CD4-positive, alpha-beta T cell treated with Interferon gamma for 1 hour (primary cell): ENCODE measurements around the gene DNASE1L3.
"Not testable (repeated sequence)": the region's sequence is repeated elsewhere in the genome, so short reads cannot be mapped to it uniquely, and the experiment has no call there.

Source experiments
- DNase-seq: peaks from one replicate; pipeline ENCODE4 v3.0.0-alpha.2; 2020

The DNASE1L3 gene, protein sequence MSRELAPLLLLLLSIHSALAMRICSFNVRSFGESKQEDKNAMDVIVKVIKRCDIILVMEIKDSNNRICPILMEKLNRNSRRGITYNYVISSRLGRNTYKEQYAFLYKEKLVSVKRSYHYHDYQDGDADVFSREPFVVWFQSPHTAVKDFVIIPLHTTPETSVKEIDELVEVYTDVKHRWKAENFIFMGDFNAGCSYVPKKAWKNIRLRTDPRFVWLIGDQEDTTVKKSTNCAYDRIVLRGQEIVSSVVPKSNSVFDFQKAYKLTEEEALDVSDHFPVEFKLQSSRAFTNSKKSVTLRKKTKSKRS

GRCh38 chr3:58210761-58211460 is at the start of gene DNASE1L3:
Gene DNASE1L3, minus strand, starts transcription at chr3:58210972. Its CDS starts 66 bp downstream, at chr3:58210906.
- DNase-seq = no peak

DNA sequence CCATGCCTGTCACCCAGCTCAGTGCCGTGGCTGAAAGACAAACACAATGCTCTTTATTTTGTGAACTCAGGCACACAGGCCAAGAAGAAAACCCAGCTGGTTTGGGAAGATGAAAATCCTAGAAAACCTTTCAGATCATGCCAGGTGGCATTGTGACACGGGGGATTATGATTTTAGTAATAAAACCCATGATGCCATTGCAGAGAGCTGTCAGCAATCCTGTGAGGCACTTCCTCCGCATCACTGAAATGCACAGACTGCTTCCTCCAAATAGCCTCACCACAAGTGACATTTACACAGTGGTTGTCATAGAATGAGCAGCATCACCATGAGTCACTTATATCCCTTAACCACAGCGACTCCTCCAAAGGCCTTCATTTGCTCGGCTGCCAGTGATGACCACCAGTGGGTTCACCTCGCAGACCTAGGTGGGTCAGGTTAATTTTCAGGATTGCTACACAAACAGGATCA is 49.5 kb upstream of the DNASE1L3 start:
- DNase-seq = no peak

GRCh38 chr3:58258392-58259055 is 47.8 kb upstream of the DNASE1L3 start:
- DNase-seq = no peak

- no peak for DNase-seq
These were observed 45.7 kb upstream of the DNASE1L3 start for GRCh38 chr3:58256511-58256910.

DNA sequence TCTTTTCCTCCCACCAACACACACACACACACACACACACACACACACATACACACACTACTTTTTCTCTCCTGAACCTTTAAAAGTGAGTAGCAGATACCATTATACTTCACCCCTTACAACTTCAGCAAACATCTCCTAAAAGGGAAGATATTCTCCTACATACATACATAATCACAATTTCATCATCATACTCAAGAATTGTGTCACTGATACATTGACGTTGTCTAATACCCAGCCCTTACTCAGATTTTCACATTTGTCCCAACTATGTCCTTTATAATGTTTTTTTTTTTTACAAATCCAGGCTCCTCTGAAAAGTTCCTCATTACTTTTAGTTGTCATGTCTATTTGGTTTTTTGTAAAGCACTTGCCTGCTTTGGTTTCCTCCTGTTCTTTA is 45.3 kb upstream of the DNASE1L3 start:
- no peak for DNase-seq

DNA sequence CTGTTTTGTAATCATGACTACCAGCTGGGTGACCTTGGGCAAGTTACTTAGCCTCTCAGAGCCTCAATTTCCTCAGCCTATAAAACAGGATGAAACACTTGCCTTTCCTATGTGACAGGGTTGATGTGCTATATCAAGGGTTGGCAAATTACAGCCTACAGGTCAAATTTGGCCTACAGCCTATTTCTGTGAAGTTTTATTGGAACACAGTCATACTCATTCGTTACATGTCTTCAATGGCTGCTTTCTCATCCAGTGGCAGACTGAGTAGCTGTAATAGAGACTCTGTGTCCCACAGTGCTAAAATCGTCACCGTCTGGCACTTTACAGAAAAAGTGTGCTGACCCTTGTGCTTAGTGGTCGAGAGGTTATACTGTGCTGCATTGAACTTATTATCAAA is 43.4 kb upstream of the DNASE1L3 start:
- DNase-seq = no peak

DNA sequence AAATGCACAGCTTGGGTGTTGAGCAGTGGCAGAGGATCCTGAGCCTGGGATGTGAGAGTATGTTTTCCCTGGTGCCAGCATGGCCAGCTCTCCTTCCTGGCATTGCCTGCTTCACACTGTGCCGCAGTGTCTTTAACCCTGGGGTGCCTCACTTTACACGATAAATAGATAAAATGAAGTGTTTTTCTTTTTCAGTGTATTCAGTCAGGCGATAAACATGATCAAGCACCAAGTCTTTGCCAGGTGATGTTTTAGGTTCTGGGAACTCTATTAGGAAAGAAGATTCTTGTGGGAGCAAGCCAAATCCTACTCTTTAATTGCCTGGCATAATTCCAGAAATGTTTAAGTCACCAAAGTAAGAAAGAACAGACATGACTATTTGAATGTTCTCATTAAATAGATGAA is 40.9 kb upstream of the DNASE1L3 start:
- DNase-seq = no peak

- no peak for DNase-seq
These were observed 39.4 kb upstream of the DNASE1L3 start for GRCh38 chr3:58250093-58250707.

- DNase-seq = no peak
These were observed 38.8 kb upstream of the DNASE1L3 start for GRCh38 chr3:58249358-58250092.

- DNase-seq = no peak
These were observed 35.6 kb upstream of the DNASE1L3 start for GRCh38 chr3:58246148-58247047.

DNA sequence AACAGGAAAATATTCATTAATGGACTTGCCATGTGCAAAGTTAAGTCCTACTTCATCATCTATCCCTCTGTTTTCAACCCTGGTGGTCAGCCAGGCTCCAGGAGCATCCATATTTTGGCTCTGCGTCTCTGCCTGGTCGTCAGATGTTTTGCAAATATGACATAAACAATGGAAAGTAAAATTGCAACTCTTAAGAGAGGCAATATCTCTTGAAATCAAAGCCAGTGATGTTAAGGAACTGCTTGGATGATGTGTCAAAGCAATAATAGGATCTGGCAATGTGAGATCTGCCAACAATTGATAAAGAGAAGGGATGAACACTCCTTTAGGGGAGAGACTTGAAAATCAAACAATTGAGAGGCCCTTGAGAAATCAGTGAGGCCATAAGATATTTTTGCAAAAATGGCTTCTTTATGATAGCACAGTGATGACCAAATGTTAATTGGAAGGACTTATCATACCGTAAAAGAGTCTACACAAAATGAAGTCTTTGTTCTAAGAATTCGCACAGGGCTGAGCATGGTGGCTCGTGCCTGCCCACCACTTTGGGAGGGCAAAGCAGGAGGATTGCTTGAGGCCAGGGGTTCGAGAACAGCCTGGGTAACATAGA is 33.3 kb upstream of the DNASE1L3 start:
- DNase-seq = no peak

DNA sequence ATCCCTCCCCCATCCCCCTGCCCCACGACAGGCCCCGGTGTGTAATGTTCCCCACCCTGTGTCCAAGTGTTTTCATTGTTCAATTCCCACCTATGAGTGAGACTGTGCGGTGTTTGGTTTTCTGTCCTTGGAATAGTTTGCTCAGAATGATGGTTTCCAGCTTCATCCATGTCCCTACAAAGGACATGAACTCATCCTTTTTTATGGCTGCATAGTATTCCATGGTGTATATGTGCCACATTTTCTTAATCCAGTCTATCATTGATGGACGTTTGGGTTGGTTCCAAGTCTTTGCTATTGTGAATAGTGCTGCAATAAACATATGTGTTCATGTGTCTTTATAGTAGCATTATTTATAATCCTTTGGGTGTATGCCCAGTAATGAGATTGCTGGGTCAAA is 32.1 kb upstream of the DNASE1L3 start:
- not testable (repeated sequence) for DNase-seq

GRCh38 chr3:58242340-58242739 is 31.6 kb upstream of the DNASE1L3 start:
- DNase-seq = no peak

- DNase-seq = no peak
These were observed 30.7 kb upstream of the DNASE1L3 start for GRCh38 chr3:58241306-58242044.

DNA sequence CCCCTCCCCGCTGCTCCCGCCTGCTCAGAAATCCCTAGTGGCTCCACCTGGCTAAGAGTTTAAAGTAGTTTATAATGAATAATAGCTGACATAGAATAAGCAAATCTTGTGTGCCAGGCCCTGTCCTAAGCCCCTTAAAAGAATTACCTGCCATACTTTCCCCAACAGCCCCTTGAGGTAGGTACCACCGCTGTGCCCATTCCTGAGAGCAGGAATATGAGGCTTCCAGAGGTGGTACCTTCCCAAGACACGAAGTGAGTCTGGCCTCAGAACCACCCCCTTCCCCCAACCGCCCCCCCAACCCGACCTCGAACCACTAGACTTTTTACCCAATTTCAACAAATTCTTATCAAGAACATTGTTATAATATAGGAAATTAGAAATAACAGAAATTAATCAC is 28.1 kb upstream of the DNASE1L3 start:
- DNase-seq = no peak

GRCh38 chr3:58237941-58238681 is 27.3 kb upstream of the DNASE1L3 start:
- DNase-seq = peak; percentile 47

DNA sequence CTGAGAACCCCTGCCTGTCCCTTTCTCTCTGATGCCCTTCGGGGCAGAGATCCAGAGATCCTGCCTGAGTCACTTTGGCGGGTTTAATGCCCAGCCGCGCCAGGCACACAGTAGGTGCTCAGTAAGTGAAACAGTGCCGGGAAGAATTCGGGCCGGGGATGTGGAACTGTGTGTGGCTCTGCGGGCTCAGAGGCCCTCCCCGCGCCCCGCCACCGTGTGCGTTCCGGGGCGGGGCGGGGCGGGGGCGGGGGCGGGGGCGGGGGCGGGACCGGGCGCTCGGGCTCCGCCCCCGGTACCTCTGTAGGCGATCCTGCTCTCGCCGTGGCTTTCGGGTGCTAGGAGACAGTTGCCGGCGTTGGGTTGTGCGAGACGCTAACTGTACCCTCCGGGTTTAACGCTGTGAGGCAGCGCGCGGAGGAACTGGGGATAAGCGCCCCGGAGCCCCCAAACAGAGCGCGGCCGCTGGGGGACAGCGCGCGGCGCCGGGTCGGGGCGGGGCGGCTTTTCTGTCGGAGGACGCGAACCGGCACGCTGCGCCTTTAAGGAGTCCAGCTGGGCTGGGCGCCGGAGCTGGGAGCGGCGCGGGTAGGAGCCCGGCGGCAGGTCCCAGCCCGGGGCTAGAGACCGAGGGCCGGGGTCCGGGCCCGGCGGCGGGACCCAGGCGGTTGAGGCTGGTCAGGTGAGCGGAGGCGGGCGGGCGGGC is 26.6 kb upstream of the DNASE1L3 start, which contains the start of gene ABHD6:
Gene ABHD6 (plus strand): TSS at position 555 of the 703 bp plus-strand sequence. CDS start 18,795 bp downstream, outside the sequence.
- DNase-seq = peak; percentile 71

GRCh38 chr3:58236527-58237237 is 25.9 kb upstream of the DNASE1L3 start:
- DNase-seq = no peak
